GM19193 (cell line): ENCODE results near the gene FALEC.

Source experiments
- POLR2A ChIP-seq: IDR thresholded peaks from 4 replicates; pipeline ENCODE4 v1.6.1; 2011; ENCODE audit not compliant: insufficient read depth, insufficient read length; ENCODE audit errors: extremely low read depth

Gene FALEC

DNA sequence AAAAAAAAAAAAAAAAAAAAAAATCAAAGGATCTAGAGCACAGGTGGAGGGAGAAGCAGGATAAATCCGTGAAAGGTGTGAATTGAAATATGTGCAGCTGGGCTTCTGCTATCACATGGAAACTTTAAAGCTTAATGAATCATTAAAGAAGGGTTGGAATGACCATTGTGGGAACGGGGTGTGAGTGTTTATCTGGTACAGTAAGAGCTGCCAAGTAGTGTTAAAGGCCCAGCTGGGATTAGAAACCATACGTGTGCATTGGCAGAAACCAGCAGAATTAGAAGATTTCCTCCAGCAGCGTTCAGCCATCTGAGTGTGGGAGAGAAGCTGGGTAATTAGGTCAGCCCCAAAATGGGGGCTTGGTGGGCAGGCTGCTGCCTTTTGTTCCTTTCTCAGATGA, 13.5 kb downstream of the FALEC start:
- TF ChIP-seq POLR2A: no peak

DNA sequence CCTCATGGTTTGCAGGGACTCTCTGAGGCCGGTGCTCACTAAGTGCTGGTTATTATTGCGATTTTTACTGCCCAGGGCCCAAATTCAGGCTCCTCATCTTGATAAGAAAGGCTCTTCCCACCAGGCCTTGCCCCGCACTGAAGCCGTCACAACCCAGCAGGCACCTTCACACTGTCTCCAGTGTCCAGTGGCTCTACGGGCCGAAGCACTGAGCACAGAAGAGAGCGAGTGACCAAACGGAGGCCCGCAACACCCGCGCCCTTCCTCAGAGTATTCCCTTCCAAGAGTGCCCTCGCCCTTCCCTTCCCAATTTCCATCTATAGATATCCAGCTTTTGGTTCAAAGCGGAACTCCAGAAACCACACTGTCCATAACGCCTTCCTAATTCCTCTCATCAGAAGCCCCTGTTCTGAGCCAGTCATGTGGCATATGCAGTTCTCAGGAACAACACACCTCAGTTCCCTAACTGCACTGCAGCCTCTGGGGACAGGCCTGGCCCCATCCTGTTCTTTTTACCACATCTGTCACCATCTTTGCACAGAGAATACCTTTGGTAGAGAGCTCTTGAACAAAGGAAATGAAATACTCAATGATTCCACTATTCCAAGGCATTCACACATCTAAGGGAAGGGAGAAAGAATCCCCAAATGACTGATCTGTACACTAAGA, 15.1 kb downstream of the FALEC start:
- no peak for TF ChIP-seq POLR2A

DNA sequence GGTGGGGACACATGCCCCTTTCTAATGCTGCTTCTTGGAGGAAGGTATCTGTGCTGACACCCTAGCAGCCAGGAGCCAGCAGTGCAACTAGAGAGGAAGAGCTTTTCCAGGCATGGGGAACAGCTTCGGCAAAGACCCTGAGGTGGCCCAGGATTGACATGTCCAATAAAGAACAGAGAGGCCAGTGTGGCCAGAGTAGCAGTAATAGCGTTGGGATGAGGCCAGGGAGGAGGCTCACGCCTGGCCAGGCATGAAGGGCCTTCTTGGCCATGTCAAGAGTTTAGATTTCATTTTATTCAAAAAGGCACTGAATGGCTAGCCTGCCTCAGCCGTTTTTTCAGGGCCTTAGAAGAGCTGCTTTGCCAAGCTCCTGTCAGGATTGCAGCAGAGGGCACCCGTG, 17.3 kb downstream of the FALEC start:
- TF ChIP-seq POLR2A: no peak

DNA sequence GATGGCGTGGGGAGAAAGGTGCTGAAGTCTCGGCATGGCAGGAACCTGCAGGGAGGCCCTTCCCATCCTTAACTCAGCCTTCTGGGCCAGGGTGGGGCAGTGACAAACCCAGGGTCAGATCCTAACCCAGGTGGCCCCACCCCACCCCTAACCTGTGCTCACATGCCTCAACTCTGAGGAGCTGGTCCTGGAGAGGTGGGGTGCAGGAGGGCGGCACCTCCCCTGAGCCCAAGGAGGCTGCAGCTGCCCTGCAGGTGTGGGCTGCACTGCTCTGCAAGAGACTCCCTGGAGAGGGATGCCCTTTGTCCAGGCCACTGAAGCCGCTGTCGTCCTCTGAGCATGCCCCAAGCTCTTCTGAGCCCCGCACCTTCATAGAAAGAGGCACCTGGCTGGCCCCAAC, 18.4 kb downstream of the FALEC start:
- TF ChIP-seq POLR2A: no peak

DNA sequence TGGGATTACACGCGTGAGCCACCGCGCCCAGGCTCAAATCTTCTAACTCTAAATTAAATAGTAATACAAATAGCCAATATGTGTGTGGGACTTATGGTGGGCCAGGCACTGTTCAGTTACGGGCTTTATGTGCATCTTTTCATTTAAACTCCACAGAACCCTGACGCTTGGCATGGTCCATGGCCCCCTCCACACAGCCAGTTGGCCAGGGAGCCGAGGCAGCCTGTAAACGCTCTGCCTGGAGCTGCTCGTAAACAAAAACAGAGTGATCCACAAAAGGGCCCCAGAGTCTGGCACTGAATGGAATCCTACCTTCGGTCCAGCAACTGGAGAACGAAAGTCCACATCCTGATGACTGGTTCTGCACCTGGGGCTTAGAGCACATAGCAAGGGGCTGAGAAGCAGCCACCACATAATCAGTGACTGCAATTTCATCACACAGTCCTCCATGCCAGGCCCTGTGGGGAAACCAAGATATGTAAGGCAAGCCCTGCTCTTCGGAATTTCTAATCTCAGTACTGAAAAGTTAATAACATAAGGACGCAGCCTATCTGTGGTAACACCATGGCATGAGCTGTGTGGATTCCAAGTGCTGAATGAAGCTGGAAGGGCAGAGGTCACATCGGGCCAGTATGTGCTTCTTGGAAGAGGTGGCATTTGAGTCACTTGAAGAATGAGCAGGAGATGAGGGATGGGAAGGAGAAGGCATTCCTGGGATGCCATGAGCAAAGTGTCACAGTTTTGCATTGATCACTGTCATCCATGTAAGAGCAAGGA, 20.1 kb downstream of the FALEC start:
- no peak for TF ChIP-seq POLR2A

DNA sequence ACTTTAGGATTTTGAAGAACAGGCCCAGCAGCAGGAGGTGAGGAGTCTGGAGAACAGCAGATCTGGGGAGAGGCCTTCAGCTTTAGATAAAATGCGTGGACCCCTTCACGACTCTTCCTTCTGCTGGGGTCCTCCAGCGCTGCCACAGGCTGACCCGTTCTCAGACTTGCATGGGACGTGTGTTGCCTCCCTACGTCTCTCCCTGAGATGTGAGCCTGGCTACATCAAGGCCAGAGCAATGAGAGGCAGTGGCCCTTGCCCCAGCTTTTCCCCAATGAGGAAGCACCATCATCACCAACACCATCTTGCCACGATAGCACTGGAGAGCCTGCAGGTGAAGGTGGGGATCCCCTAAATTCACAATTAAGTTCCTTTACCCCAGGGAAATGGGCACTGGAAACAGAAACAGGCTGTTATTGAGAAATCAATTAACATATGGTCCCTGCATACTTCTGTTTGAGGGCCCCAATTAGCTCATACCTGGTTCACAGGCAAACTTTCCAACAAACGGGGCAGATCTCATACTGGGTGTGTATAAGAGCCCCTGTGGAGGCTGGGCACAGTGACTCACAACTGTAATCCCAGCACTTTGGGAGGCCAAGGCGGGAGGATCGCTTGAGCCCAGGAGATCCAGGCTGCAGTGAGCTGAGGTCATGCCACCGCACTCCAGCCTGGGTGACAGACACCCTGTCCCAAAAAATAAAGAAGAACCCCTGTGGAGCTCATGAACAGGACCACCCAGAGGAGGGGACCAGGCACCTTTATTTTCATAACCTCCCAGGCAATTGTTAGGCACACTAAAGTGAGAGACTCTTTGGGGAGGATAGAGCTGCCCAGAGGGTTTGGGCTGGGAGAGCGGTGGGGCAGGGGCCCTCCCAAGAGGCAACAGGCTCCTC, 21.5 kb downstream of the FALEC start:
- TF ChIP-seq POLR2A: no peak

DNA sequence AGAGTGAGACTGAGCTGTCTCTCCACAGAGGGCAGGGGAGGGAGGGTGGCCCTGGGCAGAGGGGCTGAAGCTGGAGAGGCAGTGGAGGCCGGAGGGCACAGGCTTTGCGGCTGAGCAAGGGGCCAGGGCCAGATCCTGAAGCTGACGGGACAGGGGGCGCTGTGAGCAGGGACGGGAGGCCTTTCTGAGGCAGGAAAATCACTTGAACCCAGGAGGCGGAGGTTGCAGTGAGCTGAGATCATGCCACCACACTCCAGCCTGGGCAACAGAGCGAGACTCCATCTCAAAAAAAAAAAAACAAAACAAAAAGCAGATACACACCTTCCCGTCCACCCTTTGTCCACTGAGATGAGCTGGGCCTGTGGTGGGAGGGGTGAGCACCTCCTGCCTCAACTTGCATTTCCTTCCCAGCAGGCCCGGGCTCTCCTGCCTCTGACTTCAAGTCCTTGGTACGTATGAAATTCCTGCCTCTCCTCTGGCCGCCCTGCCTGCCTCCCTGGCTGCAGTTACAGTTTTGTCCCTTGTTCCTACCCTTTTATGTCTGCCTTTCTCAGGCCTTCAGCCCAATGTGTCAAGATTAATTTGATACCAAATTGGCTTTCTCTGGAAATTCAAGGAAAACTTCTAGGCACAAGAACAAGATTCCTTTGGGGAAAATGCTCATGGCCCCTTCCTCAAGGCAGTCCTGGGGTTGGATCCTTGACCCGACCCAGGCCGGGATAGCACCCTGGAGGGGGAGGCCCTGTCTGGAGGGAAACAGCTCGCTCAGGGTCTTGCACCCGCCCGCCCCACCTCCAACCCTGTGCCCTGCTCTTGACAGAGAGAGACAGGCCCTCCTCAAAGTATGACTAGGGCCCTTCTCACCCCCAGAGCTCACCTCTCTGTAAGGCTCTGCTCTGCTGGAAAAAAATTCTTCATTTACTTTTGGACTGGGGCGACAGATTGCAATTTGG, 22.5 kb downstream of the FALEC start:
- TF ChIP-seq POLR2A: no peak

DNA sequence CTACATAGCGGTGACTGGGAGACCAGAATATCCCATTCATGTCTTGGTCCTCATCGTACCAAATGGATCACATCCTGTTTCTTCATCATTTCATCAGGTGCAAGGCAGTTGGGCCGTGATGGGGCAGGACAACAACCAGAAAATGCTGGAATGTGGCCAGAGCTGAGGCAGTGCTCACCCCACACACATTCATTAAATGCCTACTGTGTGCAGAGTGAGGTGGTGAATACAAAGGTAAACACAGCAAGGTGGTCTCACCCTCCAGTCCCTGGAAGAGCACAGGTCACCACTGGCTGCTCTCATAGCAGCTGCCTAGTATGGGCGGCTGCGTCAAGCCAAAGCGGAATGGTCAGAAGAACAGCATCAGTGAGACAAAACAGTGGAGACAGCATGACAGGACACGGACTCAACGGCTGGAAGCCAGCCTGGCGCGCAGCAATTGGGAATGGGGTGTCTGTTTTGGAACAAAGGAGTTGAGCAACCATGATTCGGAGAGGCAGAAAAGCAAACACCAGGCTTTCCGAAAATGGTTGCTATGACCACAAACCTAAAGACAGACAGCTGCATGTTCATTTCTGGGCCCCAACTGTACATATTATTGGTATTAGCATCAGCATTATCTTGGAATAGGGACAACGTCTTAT, 28.1 kb downstream of the FALEC start:
- no peak for TF ChIP-seq POLR2A

DNA sequence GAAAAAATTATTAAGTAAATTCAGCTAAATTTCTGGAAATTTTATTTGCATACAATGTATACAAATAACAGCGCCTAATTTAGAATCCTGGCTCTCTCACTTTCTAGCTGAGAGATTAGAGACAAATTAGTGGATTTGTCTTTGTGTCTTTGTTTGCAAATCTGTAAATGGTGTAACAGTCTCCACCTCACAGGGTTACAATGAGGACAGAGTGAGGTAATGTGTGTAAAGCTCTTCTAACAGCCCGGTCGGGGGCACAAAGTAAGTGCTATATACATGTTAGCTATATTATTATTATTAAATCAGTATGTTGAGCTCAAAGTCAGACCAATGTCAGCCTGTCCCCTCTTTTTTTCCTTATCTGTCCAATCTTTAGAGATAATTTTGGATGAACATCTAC, 28.7 kb downstream of the FALEC start:
- TF ChIP-seq POLR2A: no peak

DNA sequence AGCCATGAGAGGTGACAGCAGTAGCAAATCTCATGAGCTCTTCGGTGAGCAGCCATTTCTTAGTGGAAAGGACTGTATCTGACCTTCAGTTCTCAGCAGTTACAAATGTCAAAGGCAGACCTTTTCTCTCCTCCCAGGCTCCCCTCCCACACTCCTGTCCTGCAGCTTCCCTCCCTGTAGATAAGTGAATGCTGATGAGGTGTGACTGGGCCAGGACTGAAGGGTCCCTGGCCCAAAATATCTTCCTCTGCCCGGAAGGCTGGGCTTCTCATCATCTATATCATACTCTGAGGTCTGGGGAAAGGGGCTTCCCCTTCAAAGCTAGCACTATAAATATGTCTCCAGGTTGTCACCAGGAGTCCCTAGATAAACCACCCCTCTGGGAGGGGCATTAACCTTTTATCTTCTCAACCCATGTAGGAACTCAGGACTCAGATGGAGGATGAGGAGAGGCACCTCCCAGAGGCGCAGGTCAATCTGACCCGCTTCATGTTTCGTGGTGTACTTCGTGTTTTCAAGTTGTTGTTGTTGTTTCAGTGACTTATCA, 30.0 kb downstream of the FALEC start:
- TF ChIP-seq POLR2A: no peak

DNA sequence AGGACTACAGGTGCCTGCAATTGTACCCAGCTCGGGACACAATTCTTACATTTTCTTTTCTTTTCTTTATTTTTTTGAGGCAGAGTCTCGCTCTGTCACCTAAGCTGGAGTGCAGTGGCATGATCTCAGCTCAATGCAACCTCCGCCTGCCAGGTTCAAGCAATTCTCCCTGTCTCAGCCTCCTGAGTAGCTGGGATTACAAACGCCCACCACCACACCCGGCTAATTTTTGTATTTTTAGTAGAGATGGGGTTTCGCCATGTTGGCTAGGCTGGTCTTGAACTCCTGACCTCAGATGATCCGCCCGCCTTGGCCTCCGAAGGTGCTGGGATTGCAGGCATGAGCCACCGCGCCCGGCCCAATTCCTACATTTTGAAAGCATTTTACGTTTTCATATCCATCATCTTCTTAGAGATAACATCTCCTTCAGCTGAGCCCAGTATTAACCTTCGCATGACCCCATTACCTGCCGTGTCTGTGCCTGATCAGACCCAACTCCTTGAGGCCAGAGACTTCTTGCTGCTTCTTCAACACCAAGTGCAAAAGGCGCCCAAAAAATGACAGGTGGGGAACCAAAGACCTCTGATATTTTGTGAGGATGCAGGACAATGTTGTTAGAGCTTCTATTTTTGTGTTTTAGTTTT, 30.9 kb downstream of the FALEC start:
- no peak for TF ChIP-seq POLR2A

DNA sequence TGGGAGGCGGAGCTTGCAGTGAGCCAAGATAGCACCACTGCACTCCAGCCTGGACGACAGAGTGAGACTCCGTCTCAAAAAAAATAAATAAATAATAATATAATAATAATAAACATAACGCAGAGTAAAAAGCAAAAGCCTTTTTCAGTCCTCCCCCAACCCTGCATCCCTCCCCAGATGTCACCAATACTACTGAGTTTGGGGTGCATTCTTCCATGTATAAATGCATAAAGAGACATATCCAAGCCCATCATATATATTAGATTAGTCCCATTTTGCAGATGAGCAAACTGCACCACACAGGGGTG, 32.7 kb downstream of the FALEC start:
- no peak for TF ChIP-seq POLR2A

DNA sequence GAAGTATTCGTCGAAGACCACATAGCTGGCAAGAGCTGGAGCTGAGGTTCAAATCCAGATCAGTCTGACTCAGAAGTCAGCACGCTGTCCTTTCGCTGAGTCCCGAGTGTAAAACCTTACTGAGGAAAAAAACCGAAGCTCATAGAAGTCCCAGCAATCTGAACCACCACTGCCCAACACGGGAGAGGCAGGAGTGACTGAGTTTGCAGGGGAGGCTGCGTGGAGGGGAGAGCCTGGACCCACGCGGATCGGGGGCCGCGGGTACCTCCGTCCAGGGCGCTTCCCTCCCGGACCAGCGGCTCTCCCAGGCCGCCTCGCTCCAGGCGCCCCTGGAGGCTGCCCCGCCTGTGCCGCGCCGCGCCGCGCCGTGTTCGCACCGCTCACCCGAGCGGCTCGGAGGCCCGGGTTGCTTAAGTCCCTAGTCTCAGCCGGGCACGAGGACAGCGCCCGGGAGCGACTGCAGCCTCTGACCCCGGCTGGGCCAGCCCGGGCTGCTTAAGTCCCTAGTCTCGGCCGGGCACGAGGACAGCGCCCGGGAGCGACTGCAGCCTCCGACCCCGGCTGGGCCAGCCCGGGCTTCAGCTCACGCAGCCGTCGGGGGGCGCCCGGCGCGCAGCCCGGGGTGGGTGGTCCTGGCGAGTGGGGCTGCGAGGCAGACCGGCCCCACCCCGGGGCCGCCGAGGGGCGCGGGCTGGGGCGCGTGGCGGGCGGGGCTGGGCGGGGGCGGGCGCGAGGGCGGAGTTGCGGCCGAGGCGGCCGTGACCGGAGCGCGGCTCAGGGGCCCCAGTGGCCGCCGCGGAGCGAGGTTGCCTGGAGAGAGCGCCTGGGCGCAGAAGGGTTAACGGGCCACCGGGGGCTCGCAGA, 33.3 kb downstream of the FALEC start, which contains the start of gene ADAMTSL4:
ADAMTSL4 (plus strand) TSS at position 777 of the 864 bp plus-strand sequence. CDS start 2,881 bp downstream, outside the sequence.
- TF ChIP-seq POLR2A: no peak
